SK-MEL-5 (cell line): Measurements from ENCODE around the gene PLGRKT. TPM values are rescaled to one million over a fixed set of nuclear protein-coding genes. Genes with fewer than 3 reads are reported as not detected.
"Not testable (repeated sequence)": the region's sequence is repeated elsewhere in the genome, so short reads cannot be mapped to it uniquely, and the experiment has no call there.

Experiments
- DNase-seq: peaks from one replicate; pipeline ENCODE4 v3.0.0-alpha.2; 2016; ENCODE audit warnings: low read depth, low spot score
- in situ Hi-C: cut with HindIII; loops from 2 replicates; pipeline ENCODE4 v1.10.0; 2016; ENCODE audit warnings: low sequenced_read_pairs, high pct_unique_total_duplicates, low pct_unique_long_range_greater_than_20kb
- total RNA-seq: library from RNA; depleted of rRNA; stranded (reverse); fragments of >200 nt; shearing (Covaris generic); gene quantifications from 2 replicates; pipeline ENCODE4 v1.2.3, GENCODE V29; 2014

PLGRKT gene
- total RNA-seq, 1 experiment from 2014 or later, result 38.0 TPM

- DNase-seq, result no peak
- in situ Hi-C loops, result no loop called here
Measured at GRCh38 chr9:5459289-5459829, 21.6 kb upstream of the PLGRKT start.

- in situ Hi-C loops, result no loop called here
- DNase-seq, result no peak
Measured at GRCh38 chr9:5455181-5455580, 17.5 kb upstream of the PLGRKT start.

- in situ Hi-C loops, result no loop called here
- DNase-seq, result no peak
Measured at GRCh38 chr9:5453673-5454072, 15.9 kb upstream of the PLGRKT start.

GRCh38 chr9:5453004-5453403 lies 15.3 kb upstream of the PLGRKT start:
- DNase-seq, result no peak
- in situ Hi-C loops, result no loop called here

- in situ Hi-C loops, result no loop called here
Measured at GRCh38 chr9:5452286-5452609, 14.5 kb upstream of the PLGRKT start.

GRCh38 chr9:5450359-5451091 lies 12.8 kb upstream of the PLGRKT start, which contains the start of gene CD274:
Gene CD274, plus strand, starts transcription at chr9:5450542. Its CDS starts 5,572 bp downstream, at chr9:5456114.
- in situ Hi-C loops, result no loop called here
- DNase-seq, result peak; percentile 80

More at GRCh38 chr9:5452286-5452609, 14.5 kb upstream of the PLGRKT start:
- no peak for DNase-seq

- in situ Hi-C loops, result no loop called here
- no peak for DNase-seq
Measured at GRCh38 chr9:5449521-5450358, 12.0 kb upstream of the PLGRKT start.

GRCh38 chr9:5448461-5449435 lies 11.0 kb upstream of the PLGRKT start:
- DNase-seq, result no peak
- in situ Hi-C loops, result no loop called here

GRCh38 chr9:5448016-5448415 lies 10.3 kb upstream of the PLGRKT start:
- no peak for DNase-seq
- in situ Hi-C loops, result no loop called here

- in situ Hi-C loops, result no loop called here
Measured at GRCh38 chr9:5447337-5447736, 9.6 kb upstream of the PLGRKT start.

GRCh38 chr9:5446451-5447236 lies 8.9 kb upstream of the PLGRKT start:
- in situ Hi-C loops, result no loop called here
- DNase-seq, result peak; percentile 17

More at GRCh38 chr9:5447337-5447736, 9.6 kb upstream of the PLGRKT start:
- DNase-seq, result no peak

GRCh38 chr9:5445886-5446285 lies 8.2 kb upstream of the PLGRKT start:
- in situ Hi-C loops, result no loop called here
- DNase-seq, result no peak

GRCh38 chr9:5445096-5445495 lies 7.4 kb upstream of the PLGRKT start:
- in situ Hi-C loops, DNase-seq: not testable (repeated sequence)

- in situ Hi-C loops, result no loop called here
- peak; percentile 70 for DNase-seq
Measured at GRCh38 chr9:5443850-5444249, 6.1 kb upstream of the PLGRKT start.

GRCh38 chr9:5442400-5443011 lies 4.8 kb upstream of the PLGRKT start:
- DNase-seq, result peak; percentile 77
- in situ Hi-C loops, result no loop called here

- no peak for DNase-seq
- in situ Hi-C loops, result no loop called here
Measured at GRCh38 chr9:5441043-5441442, 3.3 kb upstream of the PLGRKT start.
